Testis (tissue), 2 donors: Measurements from ENCODE around the gene DYNC1I1.

Experiments used
- CTCF ChIP-seq, 3 experiments: fragments of 450-650 bp in 2 of 3; fragments of 200-600 bp in 1 of 3; sonication (generic) in 1 of 3; IDR thresholded peaks; one replicate each; pipeline ENCODE4 v1.5.1; 2016 to 2019; ENCODE audit warnings: antibody characterized with exemption in 3 of 3, mild to moderate bottlenecking in 2 of 3, moderate library complexity in 1 of 3
- POLR2A ChIP-seq: fragments of 450-650 bp; IDR thresholded peaks from one replicate; pipeline ENCODE4 v1.6.1; 2017; ENCODE audit warnings: antibody characterized with exemption, mild to moderate bottlenecking, moderate library complexity

- no peak for TF ChIP-seq CTCF (IDR thresholded peaks at IDR 0.05)
- TF ChIP-seq POLR2A = no peak
These were observed 249.2 kb downstream of the DYNC1I1 start for GRCh38 chr7:96021568-96021967.
